HG03354 (cell line): ENCODE results near the gene TPGS1.

Source experiments
- ATAC-seq: cut with Tn5 transposase; IDR thresholded peaks from one replicate; pipeline ENCODE4 v1.9.1; 2021; ENCODE audit warnings: mild to moderate bottlenecking; ENCODE audit not compliant: unreplicated experiment, poor library complexity, severe bottlenecking

Gene TPGS1

DNA sequence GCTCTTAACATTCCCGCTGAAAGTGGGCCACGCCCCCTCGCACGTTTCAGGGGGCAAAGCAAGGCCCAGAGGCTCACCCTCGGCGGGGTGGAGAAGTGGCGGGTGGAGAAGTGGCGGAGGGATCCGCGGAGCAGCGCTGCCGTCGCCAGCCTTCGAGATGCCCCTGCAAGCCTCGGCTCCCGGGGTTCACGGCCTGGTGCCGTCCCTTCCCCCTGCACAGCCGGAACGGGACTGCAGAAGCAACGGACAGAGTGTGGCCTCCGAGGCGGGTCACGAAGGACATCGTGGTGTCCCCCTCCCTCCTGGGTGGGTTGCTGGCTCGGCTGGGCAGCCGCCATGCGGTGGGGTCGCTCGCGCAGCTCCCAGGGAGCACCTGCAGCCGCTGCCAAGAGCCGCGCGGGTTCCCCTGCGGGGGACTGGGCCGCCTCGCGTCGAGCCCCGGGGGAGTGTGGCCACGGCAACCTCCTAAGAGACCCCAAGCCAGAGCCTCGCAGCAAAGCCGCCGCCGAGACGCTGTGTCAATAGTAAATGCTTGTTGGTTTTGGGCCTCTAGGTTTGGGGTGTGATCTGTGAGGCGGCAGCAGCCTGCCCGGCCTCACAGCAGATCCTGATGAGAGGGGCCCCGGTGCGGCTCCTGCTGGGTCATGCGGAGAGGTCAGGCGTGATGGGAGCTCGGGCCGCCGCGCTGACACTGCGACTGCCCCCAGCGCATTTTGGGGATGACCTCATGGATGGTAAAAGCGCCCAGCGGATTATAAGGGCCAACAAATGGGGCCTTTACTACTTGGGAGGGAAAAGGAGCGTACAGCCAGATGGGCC is 5.5 kb downstream of the TPGS1 start:
- ATAC-seq, result no peak

DNA sequence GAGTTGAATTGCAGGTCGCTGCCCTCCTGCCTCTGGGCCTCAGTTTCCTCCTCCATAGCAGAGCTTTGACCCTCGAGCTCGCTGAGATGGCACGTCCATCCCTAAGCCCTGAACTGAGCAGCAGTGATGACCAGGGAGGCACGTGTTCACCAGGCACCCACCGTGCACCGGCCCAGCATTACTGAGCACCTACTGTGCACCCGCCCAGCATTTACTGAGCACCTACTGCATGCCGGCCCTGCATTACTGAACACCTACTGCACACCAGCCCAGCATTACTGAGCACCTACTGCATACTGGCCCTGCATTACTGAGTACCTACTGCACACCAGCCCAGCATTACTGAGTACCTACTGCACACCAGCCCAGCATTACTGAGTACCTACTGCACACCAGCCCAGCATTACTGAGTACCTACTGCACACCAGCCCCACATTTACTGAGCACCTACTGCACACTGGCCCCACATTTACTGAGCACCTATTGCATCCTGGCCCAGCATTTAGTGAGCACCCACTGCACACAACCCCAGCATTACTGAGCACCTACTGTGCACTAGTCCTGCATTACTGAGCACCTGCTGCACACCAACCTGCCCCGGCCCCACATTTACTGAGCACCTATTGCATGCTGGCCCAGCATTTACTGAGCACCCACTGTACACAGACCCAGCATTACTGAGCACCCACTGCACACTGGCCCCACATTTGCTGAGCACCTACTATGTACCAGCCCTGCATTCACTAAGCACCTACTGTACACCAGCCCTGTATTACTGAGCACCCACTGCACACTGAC is 6.3 kb downstream of the TPGS1 start:
- ATAC-seq, result no peak

DNA sequence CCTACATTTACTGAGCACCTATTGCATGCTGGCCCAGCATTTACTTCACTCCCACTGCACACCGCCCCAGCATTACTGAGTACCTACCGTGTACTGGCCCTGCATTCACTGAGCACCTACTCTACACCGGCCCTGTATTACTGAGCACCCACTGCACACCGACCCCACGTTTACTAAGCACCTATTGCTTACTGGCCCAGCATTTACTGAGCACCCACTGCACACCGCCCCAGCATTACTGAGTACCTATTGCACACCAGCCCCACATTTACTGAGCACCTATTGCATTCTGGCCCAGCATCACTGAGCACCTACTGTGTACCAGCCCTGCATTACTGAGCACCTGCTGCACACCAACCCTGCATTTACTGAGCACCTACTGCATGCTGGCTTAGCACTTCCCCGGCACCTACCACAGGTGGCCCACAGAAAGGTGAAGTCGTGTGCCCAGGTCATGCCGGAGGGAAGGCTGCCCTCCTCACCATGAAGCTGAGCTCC is 6.9 kb downstream of the TPGS1 start:
- no peak for ATAC-seq

DNA sequence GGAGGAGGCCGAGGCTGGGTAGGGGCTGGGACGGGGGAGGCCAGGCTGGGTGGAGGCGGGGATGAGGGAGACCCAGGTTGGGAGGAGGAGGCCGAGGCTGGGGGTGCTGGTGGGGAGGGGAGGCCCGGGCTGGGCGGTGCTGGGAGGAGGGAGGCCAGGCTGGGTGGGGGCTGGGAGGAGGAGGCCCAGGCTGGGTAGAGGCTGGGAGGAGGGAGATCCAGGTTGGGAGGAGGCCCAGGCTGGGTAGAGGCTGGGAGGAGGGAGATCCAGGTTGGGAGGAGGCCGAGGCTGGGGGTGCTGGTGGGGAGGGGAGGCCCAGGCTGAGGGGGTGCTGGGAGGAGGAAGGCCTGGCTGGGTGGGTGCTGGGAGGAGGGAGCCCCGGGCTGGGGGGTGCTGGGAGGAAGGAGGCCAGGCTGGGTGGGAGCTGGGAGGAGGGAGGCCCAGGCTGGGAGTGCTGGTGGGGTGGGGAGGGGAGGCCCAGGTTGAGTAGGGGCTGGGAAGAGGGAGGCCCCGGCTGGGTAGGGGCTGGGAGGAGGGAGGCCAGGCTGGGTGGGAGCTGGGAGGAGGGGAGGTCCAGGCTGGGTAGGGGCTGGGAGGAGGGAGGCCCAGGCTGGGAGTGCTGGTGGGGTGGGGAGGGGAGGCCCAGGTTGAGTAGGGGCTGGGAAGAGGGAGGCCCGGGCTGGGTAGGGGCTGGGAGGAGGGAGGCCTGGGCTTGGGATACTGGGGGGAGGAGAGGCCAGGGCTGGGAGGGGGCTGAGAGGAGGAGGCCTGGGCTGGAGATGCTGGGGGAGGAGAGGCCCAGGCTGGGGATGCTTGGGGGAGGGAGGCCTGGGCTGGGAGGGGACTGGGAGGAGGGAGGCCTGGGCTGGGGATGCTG is 10.7 kb downstream of the TPGS1 start:
- ATAC-seq, result no peak

DNA sequence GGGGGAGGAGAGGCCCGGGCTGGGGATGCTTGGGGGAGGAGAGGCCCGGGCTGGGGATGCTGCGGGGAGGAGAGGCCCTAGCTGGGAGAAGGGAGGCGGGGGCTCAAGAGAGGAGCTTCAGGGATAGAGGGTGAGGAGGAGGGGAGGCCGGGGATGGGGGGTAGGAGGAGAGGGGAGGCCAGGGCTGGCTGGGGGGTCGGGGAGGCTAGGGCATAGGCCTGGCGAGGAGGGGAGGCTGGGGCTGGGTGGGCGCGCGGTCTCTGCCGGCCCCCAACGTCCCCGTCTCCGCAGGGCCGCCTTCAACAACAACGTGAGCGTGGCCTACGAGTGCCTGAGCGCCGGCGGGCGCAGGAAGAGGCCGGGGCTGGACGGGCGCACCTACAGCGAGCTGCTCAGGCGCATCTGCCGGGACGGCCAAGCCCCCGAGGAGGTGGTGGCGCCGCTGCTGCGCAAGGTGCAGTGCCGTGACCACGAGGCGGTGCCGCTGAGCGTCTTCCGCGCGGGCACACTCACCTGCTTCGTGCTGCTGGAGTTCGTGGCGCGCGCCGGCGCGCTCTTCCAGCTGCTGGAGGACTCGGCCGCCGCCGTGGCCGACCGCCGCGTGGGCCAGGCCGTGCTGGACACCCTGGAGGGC is 11.4 kb downstream of the TPGS1 start:
- no peak for ATAC-seq

DNA sequence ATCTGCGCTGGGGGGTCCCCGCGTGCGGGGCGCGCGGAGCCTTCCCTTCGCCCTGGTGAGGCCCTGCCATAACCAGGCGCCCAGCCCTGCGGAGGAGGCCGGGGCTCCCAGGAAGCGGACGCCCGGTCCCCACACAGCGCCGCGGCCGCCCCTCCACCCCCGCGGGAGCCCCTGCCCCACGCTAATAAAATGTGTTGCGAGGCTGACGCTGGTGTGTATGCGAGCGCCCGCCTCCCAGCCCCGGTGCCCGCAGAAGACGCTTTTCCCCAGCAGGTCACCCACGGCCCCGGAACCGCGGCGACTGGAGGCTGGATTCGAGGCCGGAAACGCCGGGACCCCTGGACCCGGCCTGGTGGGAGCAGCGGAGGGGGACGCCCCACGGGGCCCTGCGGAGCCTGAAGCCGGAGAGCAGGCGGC is 12.2 kb downstream of the TPGS1 start:
- no peak for ATAC-seq

DNA sequence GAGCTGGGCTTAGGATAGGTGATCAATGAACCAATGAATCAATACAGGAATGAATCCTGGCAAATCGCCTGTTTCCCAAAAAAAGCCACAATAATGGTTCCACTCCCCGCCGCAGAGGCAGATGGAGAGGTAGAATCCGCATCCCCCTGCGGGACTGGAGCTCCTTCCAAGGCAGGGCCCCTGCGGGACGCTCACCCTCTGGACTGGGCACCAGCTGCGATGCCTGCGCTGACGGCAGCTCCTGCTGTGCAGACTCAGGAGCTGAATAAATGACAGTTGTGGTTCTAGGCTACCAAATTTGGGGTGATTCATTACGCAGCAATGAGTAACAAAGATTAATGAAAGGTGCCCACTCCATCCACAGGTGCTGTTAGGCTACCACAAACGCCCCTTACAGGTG is 15.4 kb downstream of the TPGS1 start:
- no peak for ATAC-seq

DNA sequence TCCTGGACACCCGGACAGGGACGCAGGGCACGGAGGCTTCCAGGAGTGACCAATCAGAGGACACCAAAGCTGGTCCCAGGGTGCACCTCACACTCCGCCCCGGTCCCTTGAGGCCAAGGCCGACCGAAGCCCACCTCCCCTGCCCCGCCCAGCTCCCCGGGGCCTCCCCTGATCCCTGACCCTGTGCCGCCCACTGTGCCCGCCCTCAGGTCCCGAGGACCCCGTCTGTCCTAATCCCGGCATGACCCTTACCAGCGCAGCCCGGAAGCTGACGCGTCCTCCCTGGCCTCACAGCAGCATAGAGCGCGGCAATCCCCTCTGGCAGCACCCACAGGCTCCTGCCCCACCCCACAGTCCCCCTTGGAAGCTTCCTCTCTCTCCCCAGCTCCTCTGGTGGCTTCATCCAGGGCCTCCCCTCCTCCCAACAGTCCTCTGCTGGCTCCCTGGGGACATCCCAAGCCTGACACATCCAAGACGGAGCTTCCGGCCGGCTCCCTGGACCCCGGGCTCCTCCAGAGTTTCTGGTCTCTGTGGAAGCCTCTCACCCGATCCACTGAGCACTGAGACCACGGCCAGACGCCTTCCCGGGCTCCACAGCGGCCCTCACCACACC is 16.9 kb downstream of the TPGS1 start:
- no peak for ATAC-seq

DNA sequence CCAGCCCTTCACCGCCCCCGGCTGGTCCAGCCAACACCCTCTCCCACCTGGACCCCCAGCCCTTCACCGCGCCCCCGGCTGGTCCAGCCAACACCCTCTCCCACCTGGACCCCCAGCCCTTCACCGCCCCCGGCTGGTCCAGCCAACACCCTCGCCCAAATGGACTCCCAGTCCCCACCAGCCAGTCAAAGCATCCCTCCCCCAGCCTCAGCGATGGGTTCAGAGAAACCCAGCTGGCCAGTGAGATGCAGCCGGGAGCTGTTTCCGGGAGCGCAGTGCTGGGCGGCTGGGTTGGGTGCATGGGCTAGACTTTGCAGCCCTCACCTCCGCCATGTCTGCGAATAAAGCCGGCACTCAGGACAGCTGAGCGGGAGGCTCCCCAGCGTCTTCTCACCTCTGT is 17.7 kb downstream of the TPGS1 start:
- no peak for ATAC-seq

DNA sequence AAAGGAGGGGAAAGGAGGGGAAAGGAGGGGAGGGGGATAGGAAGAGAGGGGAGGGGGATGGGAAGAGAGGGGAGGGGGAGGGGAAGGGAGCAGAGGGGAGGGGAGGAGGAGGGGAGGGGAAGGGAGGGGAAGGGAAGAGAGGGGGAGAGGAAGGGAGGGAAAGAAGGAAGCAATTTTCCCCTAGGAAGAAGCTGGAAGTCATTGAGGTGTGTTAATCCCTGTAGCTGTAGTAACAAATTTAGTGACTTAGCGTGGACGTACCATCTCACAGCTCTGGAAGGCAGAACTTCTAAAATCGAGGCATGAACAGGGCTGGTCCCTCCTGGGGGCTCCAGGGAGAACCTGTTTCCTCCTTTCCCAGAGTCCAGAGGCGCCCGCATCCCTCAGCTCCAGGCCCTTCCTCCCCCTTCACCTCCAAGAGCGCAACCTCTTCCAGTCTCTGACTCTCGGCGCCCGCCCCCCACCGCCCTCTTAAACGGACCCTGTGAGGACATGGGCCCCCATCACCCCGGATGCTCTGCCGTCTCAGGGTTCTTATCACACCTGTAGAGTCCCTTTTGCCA is 18.6 kb downstream of the TPGS1 start:
- ATAC-seq, result no peak

DNA sequence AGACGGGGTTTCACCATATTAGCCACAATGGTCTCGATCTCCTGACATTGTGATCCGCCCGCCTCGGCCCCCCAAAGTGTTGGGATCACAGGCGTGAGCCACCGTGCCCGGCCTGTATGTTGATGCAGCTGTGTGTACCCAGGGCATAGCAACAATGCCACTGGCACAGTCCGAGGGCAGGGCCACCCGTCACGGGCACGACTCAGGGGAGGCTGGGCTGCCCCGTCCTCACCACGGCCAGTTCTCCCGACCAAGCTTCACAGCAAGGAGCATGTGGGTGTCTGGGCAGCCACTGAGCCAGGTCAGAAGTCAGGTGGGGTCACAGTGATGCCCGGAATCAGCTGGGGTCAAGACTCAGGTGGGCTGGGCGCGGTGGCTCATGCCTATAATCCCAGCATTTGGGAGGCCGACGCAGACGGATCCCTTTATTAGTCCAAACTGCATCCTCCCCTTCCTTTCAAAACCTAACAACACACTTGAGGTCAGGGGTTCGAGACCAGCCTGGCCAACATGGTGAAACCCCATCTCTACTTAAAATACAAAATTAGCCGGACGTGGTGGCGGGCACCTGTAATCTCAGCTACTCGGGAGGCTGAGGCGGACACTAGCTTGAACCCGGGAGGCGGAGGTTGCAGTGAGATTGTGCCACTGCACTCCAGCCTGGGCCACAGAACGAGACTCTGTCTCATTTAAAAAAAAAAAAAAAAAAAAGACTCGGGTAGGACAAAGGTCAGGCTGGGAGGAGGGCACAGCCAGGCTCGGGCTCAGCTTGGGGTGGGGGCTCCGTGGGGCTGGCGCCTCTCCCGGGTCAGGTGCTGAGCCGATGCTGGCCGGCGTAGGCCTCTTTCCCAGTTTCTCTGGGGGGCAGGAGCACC is 23.1 kb downstream of the TPGS1 start:
- no peak for ATAC-seq

DNA sequence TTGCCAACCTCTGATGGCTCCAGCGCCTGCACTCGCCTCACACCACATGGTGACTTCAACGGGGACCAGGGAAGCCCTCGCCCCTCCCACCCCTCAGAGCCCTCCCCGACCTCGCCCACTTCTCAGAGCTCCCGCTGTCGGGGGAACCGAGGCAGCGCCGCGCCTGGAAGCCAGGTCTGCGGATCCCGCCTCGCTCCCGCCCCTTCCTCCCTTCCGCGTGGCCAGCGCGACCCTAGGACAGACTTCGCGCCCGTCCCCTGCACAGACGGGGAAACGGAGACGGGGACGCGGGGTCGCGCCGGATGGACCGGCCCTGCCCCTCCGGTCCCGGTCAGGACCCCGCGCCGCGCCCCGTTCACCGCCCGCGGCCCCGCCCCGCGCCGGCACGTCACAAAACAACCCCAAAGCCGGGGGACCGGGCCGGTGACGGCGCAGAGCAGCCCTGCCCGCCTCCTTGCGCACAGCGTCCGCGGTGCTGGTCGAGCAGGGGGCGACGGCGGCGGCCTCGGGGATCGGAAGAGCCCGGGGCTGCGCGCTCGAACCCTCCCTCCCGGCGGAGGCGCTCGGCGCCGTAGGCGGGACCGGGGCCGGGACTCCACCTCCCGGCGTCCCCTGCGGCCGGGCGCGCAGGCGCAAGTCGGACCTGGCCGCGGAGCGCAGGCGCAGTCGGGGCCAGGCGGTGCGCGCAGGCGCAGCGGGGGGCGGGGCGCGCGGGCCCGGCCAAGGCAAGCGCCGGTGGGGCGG is 23.9 kb downstream of the TPGS1 start:
- peak; percentile 70 for ATAC-seq

DNA sequence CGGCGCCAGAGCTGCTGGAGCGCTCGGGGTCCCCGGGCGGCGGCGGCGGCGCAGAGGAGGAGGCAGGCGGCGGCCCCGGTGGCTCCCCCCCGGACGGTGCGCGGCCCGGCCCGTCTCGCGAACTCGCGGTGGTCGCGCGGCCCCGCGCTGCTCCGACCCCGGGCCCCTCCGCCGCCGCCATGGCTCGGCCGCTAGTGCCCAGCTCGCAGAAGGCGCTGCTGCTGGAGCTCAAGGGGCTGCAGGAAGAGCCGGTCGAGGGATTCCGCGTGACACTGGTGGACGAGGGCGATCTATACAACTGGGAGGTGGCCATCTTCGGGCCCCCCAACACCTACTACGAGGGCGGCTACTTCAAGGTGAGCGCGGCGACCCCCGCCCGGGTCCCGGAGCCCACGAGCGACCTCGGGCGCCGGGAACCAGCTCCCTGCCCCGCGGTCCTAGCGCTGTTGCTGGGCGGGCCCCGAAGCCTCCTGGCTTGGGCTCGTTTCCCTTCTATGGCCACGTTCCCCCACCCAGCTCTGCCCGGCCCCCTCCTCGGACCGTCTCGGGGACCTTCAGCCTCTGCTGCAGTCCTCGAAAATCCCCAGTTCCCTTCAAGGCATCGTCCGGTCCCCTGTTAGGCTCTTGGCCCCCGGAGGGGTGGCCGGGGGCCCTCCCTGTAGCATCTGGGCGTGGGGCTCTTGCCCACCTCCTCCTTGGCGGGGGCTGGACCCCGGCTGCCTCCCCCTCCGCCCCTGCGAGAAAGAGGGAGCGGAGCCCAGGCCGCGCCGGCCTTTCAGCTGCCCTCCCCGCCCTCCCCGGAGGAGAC is 24.7 kb downstream of the TPGS1 start, which contains the start of gene CDC34:
CDC34 (plus strand) TSS at position 8 of the 808 bp plus-strand sequence; CDS start at position 180, 172 bp downstream.
- ATAC-seq, result peak; percentile 19

DNA sequence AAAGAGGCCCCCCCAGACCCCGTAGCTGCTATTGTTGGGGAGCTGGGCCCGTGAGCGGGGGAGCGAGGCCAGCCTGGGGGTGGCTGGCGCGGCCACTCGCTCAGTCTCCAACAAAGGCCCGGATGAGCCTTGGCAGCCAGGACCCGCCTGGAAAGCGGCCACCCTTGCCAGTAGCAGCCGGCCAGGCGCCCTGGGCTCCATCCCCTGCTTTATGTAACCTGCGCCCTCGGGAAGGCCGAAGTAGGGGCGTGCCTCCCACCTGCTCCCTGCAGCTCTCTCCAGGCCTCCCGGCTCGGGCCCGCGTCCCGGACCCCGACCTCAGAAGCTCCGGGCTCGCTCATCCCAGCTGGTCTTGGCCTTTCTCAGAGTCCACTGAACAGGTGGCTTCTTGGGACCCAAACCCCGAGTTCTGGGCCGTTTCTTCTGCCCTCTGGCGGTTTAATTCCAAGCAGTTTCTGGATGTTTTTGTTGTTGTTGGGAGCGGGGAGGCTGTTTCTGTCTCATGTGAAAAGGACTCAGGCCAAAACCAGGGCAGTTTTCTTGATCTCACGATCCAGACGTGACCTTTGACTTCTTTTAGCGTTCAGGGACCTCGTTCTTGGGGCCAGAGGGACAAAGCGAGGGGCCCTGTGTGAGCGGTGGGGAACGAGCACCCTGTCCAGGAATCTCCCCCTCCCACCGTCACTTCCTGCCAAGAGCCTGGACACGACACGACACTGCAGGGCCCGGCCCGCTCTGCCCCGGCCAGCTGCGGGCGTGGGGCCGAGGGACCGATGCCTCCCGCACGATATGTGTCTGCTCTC is 25.5 kb downstream of the TPGS1 start:
- peak; percentile 19 for ATAC-seq

DNA sequence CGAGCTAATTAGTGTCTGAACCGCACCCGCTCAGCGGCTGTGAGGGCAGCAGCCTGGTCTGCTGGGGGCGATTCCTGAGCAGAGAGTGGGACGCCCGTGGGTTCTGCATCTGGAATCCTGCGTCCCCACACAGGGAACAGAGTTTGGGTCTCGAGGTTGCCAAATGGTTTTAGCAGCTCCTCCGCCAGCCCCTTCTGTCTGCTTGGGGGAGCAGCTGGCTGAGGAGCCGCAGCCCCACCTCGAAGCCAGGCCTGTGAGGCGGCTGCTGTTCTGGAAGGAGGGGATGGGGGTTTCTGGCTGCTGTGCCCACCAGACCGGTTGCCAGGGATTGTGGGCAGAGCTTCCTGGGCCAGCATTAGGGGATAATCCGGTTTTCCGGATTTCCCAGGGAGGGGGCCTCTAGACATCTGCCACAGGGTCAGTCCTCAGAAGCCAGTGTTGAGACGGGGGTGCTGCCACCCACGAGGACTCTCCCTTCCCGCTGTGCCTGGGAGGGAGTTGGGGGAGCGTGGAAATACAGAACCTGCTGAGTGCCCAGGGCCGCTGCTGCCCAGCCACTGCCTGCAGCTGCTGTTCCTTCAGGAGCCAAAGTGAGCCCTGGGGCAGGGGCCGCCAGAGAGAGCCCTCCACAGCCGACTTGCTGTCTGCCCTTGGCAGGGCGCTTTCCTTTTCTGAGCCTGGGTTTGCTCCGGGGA is 26.2 kb downstream of the TPGS1 start:
- ATAC-seq, result no peak
